PC-3 (cell line): ENCODE measurements around the gene PTTG2. TPM values are rescaled to one million over a fixed set of nuclear protein-coding genes. Genes with fewer than 3 reads are reported as not detected.

ENCODE experiments used
- ATAC-seq: fragments of 200-7000 bp; cut with Tn5 transposase; 2 replicates; pipeline ENCODE4 v1.9.1; 2020; ENCODE audit warnings: mild to moderate bottlenecking, moderate library complexity
- BruUV-seq: library from RNA; stranded (reverse); fragments of 400-500 nt; replicated peaks from 2 replicates; lab custom pipeline; 2021; lab: Mats Ljungman, UMichigan
- CTCF ChIA-PET: fragments of 300-600 bp; sonication (Branson Sonifier 250); formaldehyde crosslinking; loops from one replicate; lab custom pipeline; 2022; ENCODE audit warnings: antibody characterized with exemption; lab: Charles Lee
- POLR2A ChIA-PET: fragments of 300-600 bp; sonication (Branson Sonifier 250); formaldehyde crosslinking; loops from one replicate; lab custom pipeline; 2022; ENCODE audit warnings: antibody characterized with exemption; ENCODE audit not compliant: unreplicated experiment; lab: Charles Lee
- DNase-seq: peaks from one replicate; pipeline ENCODE4 v3.0.0-alpha.2; 2015
- H2AFZ ChIP-seq: fragments of 300-600 bp; sonication (generic); 2 replicates; pipeline ENCODE4 v1.6.0; 2016; ENCODE audit warnings: antibody characterized with exemption, low read length
- H3F3A ChIP-seq: fragments of 300-600 bp; sonication (generic); one replicate; pipeline ENCODE4 v1.6.0; 2017; ENCODE audit warnings: antibody characterized with exemption, low read length, control low read depth, mild to moderate bottlenecking; ENCODE audit not compliant: unreplicated experiment
- H3K27ac ChIP-seq: fragments of 300-600 bp; sonication (generic); 2 replicates; pipeline ENCODE4 v1.5.1; 2016; ENCODE audit warnings: mild to moderate bottlenecking, low read length
- H3K27me3 ChIP-seq: fragments of 300-600 bp; sonication (generic); 2 replicates; pipeline ENCODE4 v1.6.1; 2016; ENCODE audit warnings: low read length, mixed read lengths
- H3K36me3 ChIP-seq: fragments of 300-600 bp; sonication (generic); 2 replicates; pipeline ENCODE4 v1.6.1; 2016; ENCODE audit warnings: low read depth, mixed run types, low read length, mixed read lengths
- H3K4me1 ChIP-seq: fragments of 300-600 bp; sonication (generic); 2 replicates; pipeline ENCODE4 v1.5.1; 2016; ENCODE audit warnings: low read length; ENCODE audit not compliant: insufficient read depth
- H3K4me2 ChIP-seq: fragments of 300-600 bp; sonication (generic); 2 replicates; pipeline ENCODE4 v1.6.0; 2016; ENCODE audit warnings: low read length
- H3K4me3 ChIP-seq: fragments of 300-600 bp; sonication (generic); 2 replicates; pipeline ENCODE4 v1.5.1; 2016; ENCODE audit warnings: mild to moderate bottlenecking, low read length, mixed read lengths
- H3K79me2 ChIP-seq: fragments of 300-600 bp; sonication (generic); 2 replicates; pipeline ENCODE4 v1.6.1; 2017; ENCODE audit warnings: low read length, mixed read lengths
- H3K9ac ChIP-seq: fragments of 300-600 bp; sonication (generic); 2 replicates; pipeline ENCODE4 v1.6.0; 2016; ENCODE audit warnings: mild to moderate bottlenecking, low read length
- H3K9me2 ChIP-seq: fragments of 300-600 bp; sonication (generic); replicated peaks from 2 replicates; pipeline ENCODE4 v1.6.1; 2016; ENCODE audit warnings: mixed run types, low read length, mixed read lengths
- H3K9me3 ChIP-seq: fragments of 300-600 bp; sonication (generic); 2 replicates; pipeline ENCODE4 v1.6.1; 2016; ENCODE audit warnings: low read length, mixed read lengths
- H4K20me1 ChIP-seq: fragments of 300-600 bp; sonication (generic); 2 replicates; pipeline ENCODE4 v1.6.1; 2016; ENCODE audit warnings: low read length, mixed read lengths
- EZH2 ChIP-seq: fragments of 300-600 bp; sonication (generic); IDR thresholded peaks from one replicate; pipeline ENCODE4 v1.6.1; 2017; ENCODE audit warnings: antibody characterized with exemption, mild to moderate bottlenecking, low read length; ENCODE audit not compliant: unreplicated experiment
- EZH2phosphoT487 ChIP-seq: fragments of 300-600 bp; sonication (generic); IDR thresholded peaks from 2 replicates; pipeline ENCODE4 v1.6.1; 2018; ENCODE audit warnings: mild to moderate bottlenecking, antibody characterized with exemption, low read length, borderline replicate concordance
- intact Hi-C: fragments of 100-400 bp; cut with micrococcal nuclease; formaldehyde crosslinking; loops from 2 replicates; pipeline ENCODE4 v1.9.0; 2023
- total RNA-seq: library from RNA; depleted of rRNA; stranded (reverse); fragments of >200 nt; gene quantifications from 2 replicates; pipeline ENCODE4 v1.2.3, GENCODE V29; 2014
- TF ChIP-seq, protein P1 (sequence below): fragments of 300-600 bp; sonication (generic); conservative IDR thresholded peaks from 2 replicates; pipeline ENCODE4 v1.5.1; 2017; ENCODE audit warnings: antibody characterized with exemption, low read depth, mild to moderate bottlenecking, low read length

The PTTG2 gene
- total RNA-seq, 1 experiment from 2014 or later: not detected

DNA sequence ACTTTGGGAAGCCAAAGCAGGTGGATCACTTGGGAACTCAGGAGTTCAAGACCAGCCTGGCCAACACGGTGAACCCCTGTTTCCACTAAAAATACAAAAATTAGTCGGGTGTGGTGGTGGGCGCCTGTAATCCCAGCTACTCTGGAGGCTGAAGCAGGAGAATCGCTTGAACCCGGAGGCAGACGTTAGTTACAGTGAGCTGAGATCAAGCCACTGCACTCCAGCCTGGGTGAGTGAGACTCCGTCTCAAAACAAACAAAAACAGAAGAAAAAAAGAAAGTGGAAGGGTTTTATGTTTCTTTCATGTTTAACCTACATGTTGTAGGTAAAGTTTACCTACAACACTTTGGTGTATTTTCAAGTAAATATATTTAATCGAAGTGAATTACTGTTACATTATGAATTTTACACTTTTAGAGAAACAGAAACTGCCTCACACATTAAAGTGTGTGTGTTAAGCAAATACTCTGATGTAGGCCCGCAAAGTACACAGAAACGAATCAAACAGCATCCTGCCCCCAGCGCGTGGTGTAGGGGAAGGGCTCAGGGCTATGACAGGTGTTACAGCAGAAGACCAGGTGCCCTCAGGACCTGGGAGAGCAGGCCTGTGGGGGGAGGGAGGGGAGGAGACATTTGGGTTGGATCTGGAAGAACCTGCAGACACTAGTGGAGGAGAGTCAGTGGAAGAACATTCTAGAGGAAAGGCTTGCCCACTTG, 39.0 kb downstream of the PTTG2 start:
- TF ChIP-seq EZH2phosphoT487 (no peak), EZH2 (no peak)
- TF ChIP-seq, protein P1, sequence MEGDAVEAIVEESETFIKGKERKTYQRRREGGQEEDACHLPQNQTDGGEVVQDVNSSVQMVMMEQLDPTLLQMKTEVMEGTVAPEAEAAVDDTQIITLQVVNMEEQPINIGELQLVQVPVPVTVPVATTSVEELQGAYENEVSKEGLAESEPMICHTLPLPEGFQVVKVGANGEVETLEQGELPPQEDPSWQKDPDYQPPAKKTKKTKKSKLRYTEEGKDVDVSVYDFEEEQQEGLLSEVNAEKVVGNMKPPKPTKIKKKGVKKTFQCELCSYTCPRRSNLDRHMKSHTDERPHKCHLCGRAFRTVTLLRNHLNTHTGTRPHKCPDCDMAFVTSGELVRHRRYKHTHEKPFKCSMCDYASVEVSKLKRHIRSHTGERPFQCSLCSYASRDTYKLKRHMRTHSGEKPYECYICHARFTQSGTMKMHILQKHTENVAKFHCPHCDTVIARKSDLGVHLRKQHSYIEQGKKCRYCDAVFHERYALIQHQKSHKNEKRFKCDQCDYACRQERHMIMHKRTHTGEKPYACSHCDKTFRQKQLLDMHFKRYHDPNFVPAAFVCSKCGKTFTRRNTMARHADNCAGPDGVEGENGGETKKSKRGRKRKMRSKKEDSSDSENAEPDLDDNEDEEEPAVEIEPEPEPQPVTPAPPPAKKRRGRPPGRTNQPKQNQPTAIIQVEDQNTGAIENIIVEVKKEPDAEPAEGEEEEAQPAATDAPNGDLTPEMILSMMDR: no peak
- ChIA-PET CTCF (no interaction called here), POLR2A (no interaction called here)
- Histone ChIP-seq H4K20me1 (no peaks in the 10 kb centered on the region), H3K79me2 (no peaks in the 10 kb centered on the region), H3K4me3 (no peak overlapping the region), H3K27ac (no peak overlapping the region), H3F3A (no peaks in the 10 kb centered on the region), H3K4me2 (no peak overlapping the region), H3K36me3 (no peaks in the 10 kb centered on the region), H3K9ac (no peak overlapping the region), H3K27me3 (no peaks in the 10 kb centered on the region), H3K9me3 (no peaks in the 10 kb centered on the region), H3K9me2 (no peaks in the 10 kb centered on the region), H2AFZ (no peak overlapping the region), H3K4me1 (0 out of 2 replicates have a peak, but pooled peaks cover 8% of the 10 kb centered on the region)
- DNase-seq (no peak), ATAC-seq (no peak)
- no TSS peak for BruUV-seq
- intact Hi-C loops: no loop called here

DNA sequence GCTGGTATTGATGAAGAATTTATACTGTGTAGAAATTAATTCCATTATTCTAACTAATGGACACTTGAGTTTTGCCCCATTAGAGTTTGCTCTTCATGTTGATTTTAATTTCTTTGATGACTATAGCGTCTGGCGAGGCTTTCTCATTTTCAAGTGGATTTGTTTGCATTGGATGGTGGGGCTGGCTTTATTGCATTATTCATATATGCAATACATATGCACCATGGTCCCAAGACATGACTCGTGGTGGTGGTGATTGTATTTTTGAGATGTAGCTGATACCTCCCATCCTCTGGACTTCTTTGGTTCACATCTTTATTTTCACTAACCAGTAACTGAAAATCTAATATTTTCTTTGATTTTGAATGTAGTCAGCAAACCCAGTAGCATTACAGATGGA, 39.8 kb downstream of the PTTG2 start:
- BruUV-seq: no TSS peak
- H3K36me3 ChIP-seq: no peaks in the 10 kb centered on the region
- no peak overlapping the region for H3K9ac ChIP-seq
- intact Hi-C loops: no loop called here
- no peak overlapping the region for H3K4me2 ChIP-seq
- 0 out of 2 replicates have a peak, but pooled peaks cover 8% of the 10 kb centered on the region for H3K4me1 ChIP-seq
- no peaks in the 10 kb centered on the region for H3K9me3 ChIP-seq
- ATAC-seq (no peak), DNase-seq (no peak)
- H4K20me1 ChIP-seq: no peaks in the 10 kb centered on the region
- H3F3A ChIP-seq: no peaks in the 10 kb centered on the region
- H3K27ac ChIP-seq: no peak overlapping the region
- H3K27me3 ChIP-seq: no peaks in the 10 kb centered on the region
- H3K9me2 ChIP-seq: no peaks in the 10 kb centered on the region
- H2AFZ ChIP-seq: no peak overlapping the region
- ChIA-PET POLR2A (no interaction called here), CTCF (no interaction called here)
- TF ChIP-seq, protein P1: no peak
- no peak for TF ChIP-seq EZH2
- TF ChIP-seq EZH2phosphoT487: no peak
- no peak overlapping the region for H3K4me3 ChIP-seq
- no peaks in the 10 kb centered on the region for H3K79me2 ChIP-seq

DNA sequence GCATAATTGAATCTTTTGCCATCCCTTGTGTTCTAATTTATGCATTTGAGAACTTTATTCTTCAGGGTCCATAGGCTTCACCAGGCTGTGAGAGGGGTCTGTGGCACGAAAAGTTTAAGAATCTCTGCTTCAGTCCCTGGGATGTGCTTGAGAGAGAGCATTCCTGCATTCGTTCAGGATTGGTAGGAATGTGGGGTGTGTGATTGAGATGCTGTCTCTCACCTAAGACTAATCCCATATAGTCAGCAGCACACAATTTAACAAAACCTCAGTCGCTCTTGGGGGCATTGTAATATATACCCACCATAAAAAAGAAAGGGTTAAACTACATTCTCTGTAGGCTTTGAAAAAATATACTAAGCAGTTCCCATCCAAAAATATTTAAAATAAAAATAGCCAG, 41.7 kb downstream of the PTTG2 start:
- ChIA-PET CTCF (no interaction called here), POLR2A (no interaction called here)
- no peak for ATAC-seq
- H3K36me3 ChIP-seq: no peaks in the 10 kb centered on the region
- 0 out of 2 replicates have a peak, but pooled peaks cover 8% of the 10 kb centered on the region for H3K4me1 ChIP-seq
- no peak overlapping the region for H3K27ac ChIP-seq
- no peaks in the 10 kb centered on the region for H3F3A ChIP-seq
- TF ChIP-seq EZH2 (no peak), EZH2phosphoT487 (no peak)
- TF ChIP-seq, protein P1: no peak
- BruUV-seq: no TSS peak
- no peak overlapping the region for H2AFZ ChIP-seq
- no peak overlapping the region for H3K9ac ChIP-seq
- no peaks in the 10 kb centered on the region for H4K20me1 ChIP-seq
- H3K79me2 ChIP-seq: no peaks in the 10 kb centered on the region
- no peak for DNase-seq
- intact Hi-C loops: no loop called here
- no peak overlapping the region for H3K4me2 ChIP-seq
- no peak overlapping the region for H3K4me3 ChIP-seq
- no peaks in the 10 kb centered on the region for H3K9me3 ChIP-seq
- H3K9me2 ChIP-seq: no peaks in the 10 kb centered on the region
- no peaks in the 10 kb centered on the region for H3K27me3 ChIP-seq
